GM23248 (cell line): ENCODE data around the gene ANKRD55. TPM values are rescaled to one million over a fixed set of nuclear protein-coding genes. Genes with fewer than 3 reads are reported as not detected.

ENCODE experiments used
- DNase-seq: peaks from one replicate; pipeline ENCODE4 v3.0.0-alpha.2; 2015
- H2AFZ ChIP-seq: fragments of 200-600 bp; sonication (generic); 2 replicates; pipeline ENCODE4 v1.6.1; 2016; ENCODE audit warnings: antibody characterized with exemption
- H3F3A ChIP-seq: fragments of 200-600 bp; sonication (generic); 2 replicates; pipeline ENCODE4 v1.6.1; 2016; ENCODE audit warnings: mild to moderate bottlenecking, antibody characterized with exemption, mixed run types; ENCODE audit not compliant: insufficient read depth
- H3K27ac ChIP-seq: fragments of 200-600 bp; sonication (generic); 2 replicates; pipeline ENCODE4 v1.5.1; 2016; ENCODE audit warnings: mild to moderate bottlenecking
- H3K27me3 ChIP-seq: fragments of 200-600 bp; sonication (generic); replicated peaks from 2 replicates; pipeline ENCODE4 v1.6.1; 2016; ENCODE audit warnings: mild to moderate bottlenecking; ENCODE audit not compliant: insufficient read depth
- H3K36me3 ChIP-seq: fragments of 200-600 bp; sonication (generic); 2 replicates; pipeline ENCODE4 v1.6.1; 2016; ENCODE audit warnings: low read depth, mild to moderate bottlenecking
- H3K4me1 ChIP-seq: fragments of 200-600 bp; sonication (generic); 2 replicates; pipeline ENCODE4 v1.6.1; 2016; ENCODE audit warnings: mild to moderate bottlenecking; ENCODE audit not compliant: insufficient read depth
- H3K4me2 ChIP-seq: fragments of 200-600 bp; sonication (generic); one replicate; pipeline ENCODE4 v1.6.1; 2016; ENCODE audit warnings: mild to moderate bottlenecking; ENCODE audit not compliant: unreplicated experiment
- H3K4me3 ChIP-seq: fragments of 200-600 bp; sonication (generic); 2 replicates; pipeline ENCODE4 v1.5.1; 2016; ENCODE audit warnings: mild to moderate bottlenecking
- H3K79me2 ChIP-seq: fragments of 200-600 bp; sonication (generic); 2 replicates; pipeline ENCODE4 v1.6.1; 2016; ENCODE audit warnings: mild to moderate bottlenecking; ENCODE audit not compliant: insufficient read depth
- H3K9ac ChIP-seq: fragments of 200-600 bp; sonication (generic); 2 replicates; pipeline ENCODE4 v1.6.1; 2016; ENCODE audit warnings: mild to moderate bottlenecking
- H3K9me2 ChIP-seq: fragments of 200-600 bp; sonication (generic); 2 replicates; pipeline ENCODE4 v1.6.1; 2016; ENCODE audit warnings: mixed run types, mild to moderate bottlenecking, moderate library complexity; ENCODE audit not compliant: insufficient read depth
- H3K9me3 ChIP-seq: fragments of 200-600 bp; sonication (generic); one replicate; pipeline ENCODE4 v1.6.1; 2017; ENCODE audit warnings: low read depth
- H4K20me1 ChIP-seq: fragments of 200-600 bp; sonication (generic); 2 replicates; pipeline ENCODE4 v1.6.0; 2016; ENCODE audit not compliant: insufficient read depth
- EZH2 ChIP-seq: fragments of 200-600 bp; sonication (generic); IDR thresholded peaks from 2 replicates; pipeline ENCODE4 v1.6.1; 2018; ENCODE audit warnings: antibody characterized with exemption, mild to moderate bottlenecking; ENCODE audit not compliant: insufficient read depth, poor library complexity, severe bottlenecking
- EZH2phosphoT487 ChIP-seq: fragments of 200-600 bp; sonication (generic); IDR thresholded peaks from 2 replicates; pipeline ENCODE4 v1.6.1; 2018; ENCODE audit warnings: antibody characterized with exemption, moderate library complexity, mild to moderate bottlenecking, low read depth; ENCODE audit not compliant: insufficient read depth
- WGBS, 2 experiments: methylation state at CpG; one replicate each; pipeline ENCODE4 v1.1.6; 2015 to 2017; ENCODE audit warnings: low lambda C conversion rate in 2 of 2, low coverage in 1 of 2; ENCODE audit errors: missing lambda C conversion rate in 2 of 2; 5-methylcytosine and 5-hydroxymethylcytosine counted together
- in situ Hi-C: fragments of 300-500 bp; cut with MboI; formaldehyde crosslinking; loops from 2 replicates; pipeline ENCODE4 v1.15.0; 2020
- polyA plus RNA-seq: library from polyadenylated mRNA; unstranded; fragments of >200 nt; fragmentation: Nextera tagmentation; extraction: Ambion mirVana; gene quantifications from 2 replicates; pipeline ENCODE4 v1.2.1, GENCODE V29; 2016
- total RNA-seq: library from RNA; depleted of rRNA; stranded (reverse); fragments of >200 nt; shearing (Covaris generic); gene quantifications from 2 replicates; pipeline ENCODE4 v1.2.3, GENCODE V29; 2014

ANKRD55 gene
- total and polyA plus RNA-seq, 2 experiments from 2014 or later: not detected

GRCh38 chr5:56119050-56119449 is 114.1 kb downstream of the ANKRD55 start:
- no peaks in the 10 kb centered on the region for H4K20me1 ChIP-seq

DNA sequence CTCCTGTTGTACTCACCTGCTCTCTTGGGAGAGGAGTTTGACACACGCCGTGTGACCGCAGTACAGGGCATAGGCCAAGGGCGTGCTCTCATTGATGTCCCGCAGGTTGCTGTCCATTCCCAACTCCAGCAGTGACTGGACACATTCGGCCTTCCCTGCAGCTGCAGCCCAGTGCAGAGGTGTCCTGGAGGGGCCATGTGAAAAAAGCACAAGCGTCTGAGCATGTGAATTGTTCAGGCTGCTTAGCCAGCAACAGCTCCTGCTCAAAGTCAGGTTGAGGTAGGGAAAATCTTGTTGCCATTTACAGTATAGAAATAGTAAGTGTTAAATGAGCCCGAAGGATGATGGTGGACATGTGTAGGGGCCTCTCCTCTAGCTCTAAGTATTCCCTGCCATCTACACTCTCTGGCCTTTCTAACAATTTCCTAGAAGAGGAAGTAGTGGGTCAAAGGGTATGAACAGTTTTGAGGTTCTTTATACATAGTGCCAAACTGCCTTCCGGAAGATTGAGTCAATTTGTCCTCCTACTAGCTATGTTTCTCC is 116.5 kb downstream of the ANKRD55 start:
- Histone ChIP-seq H3K27me3 (no peaks in the 10 kb centered on the region), H3K4me2 (no peak overlapping the region), H3K9me2 (no peaks in the 10 kb centered on the region), H2AFZ (no peak overlapping the region), H3K79me2 (no peaks in the 10 kb centered on the region), H4K20me1 (no peaks in the 10 kb centered on the region), H3K9me3 (no peaks in the 10 kb centered on the region), H3K27ac (no peak overlapping the region), H3F3A (no peaks in the 10 kb centered on the region), H3K9ac (no peak overlapping the region), H3K36me3 (no peaks in the 10 kb centered on the region), H3K4me1 (no peaks in the 10 kb centered on the region), H3K4me3 (no peak overlapping the region)
- in situ Hi-C loops: no loop called here
- 96 to 97% methylated on average over 9 of the region's 9 CpGs for WGBS, 2 experiments
- no peak for DNase-seq
- TF ChIP-seq EZH2phosphoT487: no peak

More at GRCh38 chr5:56119050-56119449, 114.1 kb downstream of the ANKRD55 start:
- TF ChIP-seq EZH2phosphoT487 (no peak), EZH2 (no peak)
- no peak overlapping the region for H3K9ac ChIP-seq
- H2AFZ ChIP-seq: no peak overlapping the region
- H3K79me2 ChIP-seq: no peaks in the 10 kb centered on the region
- no peaks in the 10 kb centered on the region for H3K27me3 ChIP-seq
- no peak overlapping the region for H3K27ac ChIP-seq
- no peaks in the 10 kb centered on the region for H3K36me3 ChIP-seq
- no peak overlapping the region for H3K4me3 ChIP-seq
- DNase-seq: no peak
- H3K4me1 ChIP-seq: peaks cover 13% of the 10 kb centered on the region
- no peaks in the 10 kb centered on the region for H3K9me2 ChIP-seq
- in situ Hi-C loops: no loop called here
- H3F3A ChIP-seq: peaks cover 12% of the 10 kb centered on the region
- H3K9me3 ChIP-seq: no peaks in the 10 kb centered on the region
- 90 to 97% methylated on average over 1 of the region's 1 CpG for WGBS, 2 experiments
- H3K4me2 ChIP-seq: no peak overlapping the region

GRCh38 chr5:56115589-56115988 is 117.5 kb downstream of the ANKRD55 start:
- H3K9me2 ChIP-seq: no peaks in the 10 kb centered on the region
- H4K20me1 ChIP-seq: no peaks in the 10 kb centered on the region
- WGBS, 2 experiments: 81 to 87% methylated on average over 4 of the region's 4 CpGs
- no peaks in the 10 kb centered on the region for H3K79me2 ChIP-seq
- in situ Hi-C loops: no loop called here
- H3K27me3 ChIP-seq: no peaks in the 10 kb centered on the region
- H3K27ac ChIP-seq: no peak overlapping the region
- no peak for DNase-seq
- H3K4me1 ChIP-seq: peaks cover 8% of the 10 kb centered on the region
- H3K36me3 ChIP-seq: no peaks in the 10 kb centered on the region
- H3K4me3 ChIP-seq: no peak overlapping the region
- H3K9me3 ChIP-seq: no peaks in the 10 kb centered on the region
- no peak overlapping the region for H3K4me2 ChIP-seq
- no peak overlapping the region for H3K9ac ChIP-seq
- no peak overlapping the region for H2AFZ ChIP-seq
- TF ChIP-seq EZH2 (no peak), EZH2phosphoT487 (no peak)
- peaks cover 6% of the 10 kb centered on the region; the same call in 1 of the 2 replicates for H3F3A ChIP-seq

DNA sequence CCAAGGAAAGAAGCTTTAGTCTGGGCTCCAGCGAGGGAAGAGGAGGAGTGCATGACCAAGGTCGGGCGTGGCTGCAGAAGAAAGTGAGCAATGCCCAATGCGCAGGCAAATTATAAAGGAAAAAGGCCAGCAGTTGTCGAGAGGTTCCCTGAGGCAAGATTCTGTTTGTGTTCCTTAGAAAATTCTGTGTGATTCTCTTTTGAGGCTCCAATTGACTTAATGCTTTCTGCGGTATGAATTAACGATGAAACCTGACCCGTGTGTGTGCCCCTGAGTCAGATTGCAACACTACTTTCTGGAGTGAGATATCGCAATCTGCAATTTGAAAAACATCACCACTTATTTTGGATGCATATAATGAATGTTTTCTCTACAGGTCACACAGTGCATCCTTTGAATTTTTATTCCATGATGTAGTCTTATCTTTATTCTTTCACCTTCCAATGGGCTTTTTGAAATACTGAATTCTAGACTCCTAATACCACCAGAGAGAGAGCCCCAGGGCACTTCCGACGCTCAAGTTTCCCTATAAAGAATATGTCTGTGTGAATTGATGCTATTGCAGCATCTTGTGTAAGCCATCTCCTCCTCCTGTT is 120.5 kb downstream of the ANKRD55 start:
- H3K9me3 ChIP-seq: no peaks in the 10 kb centered on the region
- peaks cover 12% of the 10 kb centered on the region for H3K4me1 ChIP-seq
- H3K9ac ChIP-seq: no peak overlapping the region
- no peaks in the 10 kb centered on the region for H3K27me3 ChIP-seq
- H2AFZ ChIP-seq: no peak overlapping the region
- TF ChIP-seq EZH2phosphoT487 (no peak), EZH2 (no peak)
- H3K79me2 ChIP-seq: no peaks in the 10 kb centered on the region
- 89 to 90% methylated on average over 11 of the region's 11 CpGs for WGBS, 2 experiments
- peak; percentile 5 for DNase-seq
- in situ Hi-C loops: no loop called here
- no peak overlapping the region for H3K27ac ChIP-seq
- peaks cover 8% of the 10 kb centered on the region; the same call in 1 of the 2 replicates for H3F3A ChIP-seq
- no peak overlapping the region for H3K4me2 ChIP-seq
- H3K36me3 ChIP-seq: no peaks in the 10 kb centered on the region
- no peak overlapping the region for H3K4me3 ChIP-seq
- H4K20me1 ChIP-seq: no peaks in the 10 kb centered on the region
- H3K9me2 ChIP-seq: no peaks in the 10 kb centered on the region
